ENCODE results near the gene DROSHA. TPM values are rescaled to one million over a fixed set of nuclear protein-coding genes. Genes with fewer than 3 reads are reported as not detected.

The DROSHA gene
- total and polyA plus RNA-seq, 2 of the 8 experiments (the other 6 are each of a cell fraction or from before 2014, with no cell fraction given) = 65.9 to 122 TPM

DNA sequence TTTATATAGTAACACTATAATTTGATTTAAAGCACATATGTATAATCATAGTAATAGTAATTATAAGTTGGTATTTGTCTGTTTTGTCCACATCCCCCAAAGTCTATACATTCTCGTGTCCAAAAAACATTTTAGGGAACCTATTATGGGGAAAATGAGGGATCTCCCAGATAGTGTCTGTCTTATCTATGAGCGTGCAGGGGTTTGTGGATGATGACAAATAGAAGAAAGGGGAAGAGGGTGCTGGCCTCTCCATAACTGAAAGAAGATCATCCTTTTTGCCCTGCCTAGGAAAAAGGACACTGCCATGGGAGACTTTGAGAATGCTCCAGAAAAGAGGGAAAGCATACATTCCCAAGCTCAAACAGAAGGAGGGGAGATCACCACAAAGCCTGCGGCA is 45.5 kb upstream of the DROSHA start:
- Histone ChIP-seq H3K36me3 (ENCODE audit: control insufficient read depth in 2 of 4, insufficient read depth in 4 of 4, low read length in 3 of 4) (no peaks in the 10 kb centered on the region), H3K4me3 (ENCODE audit: extremely low read depth in 1 of 4, insufficient read depth in 2 of 4, low read depth in 3 of 4, low read length in 4 of 4) (no peak overlapping the region), H2AFZ (ENCODE audit: low read length) (no peak overlapping the region), H3K27me3 (replicated peaks in 1 of 4; ENCODE audit: control insufficient read depth in 3 of 4, extremely low read depth in 1 of 4, insufficient read depth in 3 of 4, low read length in 3 of 4) (peaks cover 0 to 1% (median 0%) of the 10 kb centered on the region in 4 experiments; a peak in 1 of 7 replicates), H4K5ac (ENCODE audit: insufficient read length, low read depth, low read length) (no peak overlapping the region), H3K23ac (ENCODE audit: insufficient read length) (no peak overlapping the region), H2BK20ac (ENCODE audit: low read length) (no peak overlapping the region), H3K79me1 (ENCODE audit: low read depth, low read length) (no peaks in the 10 kb centered on the region), H2BK120ac (replicated peaks; ENCODE audit: low read depth, low read length) (no peak overlapping the region), H3K23me2 (ENCODE audit: low read depth, low read length) (no peaks in the 10 kb centered on the region), H4K91ac (replicated peaks; ENCODE audit: insufficient read length, low read length) (no peak overlapping the region), H3K4ac (replicated peaks; ENCODE audit: insufficient read length, low read depth, low read length) (no peak overlapping the region), H3K27ac (ENCODE audit: low read depth, low read length) (no peak overlapping the region), H4K8ac (ENCODE audit: extremely low read depth, insufficient read depth, low read length) (no peak overlapping the region), H4K20me1 (replicated peaks in 1 of 2; ENCODE audit: control insufficient read depth in 1 of 2, insufficient read depth in 2 of 2, low read length in 2 of 2) (no peaks in the 10 kb centered on the region), H2BK12ac (ENCODE audit: low read depth, low read length) (no peak overlapping the region), H3K18ac (ENCODE audit: extremely low read depth, low read length) (no peak overlapping the region), H3K9ac (replicated peaks in 1 of 4; ENCODE audit: extremely low read depth in 1 of 4, low read depth in 3 of 4, low read length in 3 of 4) (no peak overlapping the region), H2BK5ac (ENCODE audit: low read depth, low read length) (no peak overlapping the region), H3K14ac (ENCODE audit: insufficient read length) (no peak overlapping the region), H3K79me2 (ENCODE audit: control insufficient read depth in 1 of 2, insufficient read depth in 2 of 2, low read length in 2 of 2) (no peaks in the 10 kb centered on the region), H3K9me3 (ENCODE audit: insufficient read depth in 2 of 2, low read depth in 1 of 2, low read length in 1 of 2) (no peaks in the 10 kb centered on the region), H3K56ac (replicated peaks; ENCODE audit: insufficient read length, low read depth, low read length) (no peak overlapping the region), H2BK15ac (ENCODE audit: low read length) (no peak overlapping the region), H3K4me2 (ENCODE audit: insufficient read depth in 1 of 2, low read depth in 2 of 2, low read length in 2 of 2) (no peak overlapping the region), H3K4me1 (replicated peaks in 1 of 4; ENCODE audit: control insufficient read depth in 3 of 4, insufficient read depth in 4 of 4, low read length in 3 of 4) (no peaks in the 10 kb centered on the region; a peak in 1 of 7 replicates), H2AK5ac (ENCODE audit: low read depth, low read length) (no peak overlapping the region)
- no peak for FAIRE-seq
- no peak for DNase-seq (ENCODE audit: low read depth in 1 of 2, low spot score in 2 of 2)
- TF ChIP-seq CBX8 (IDR thresholded peaks at IDR 0.05; ENCODE audit: borderline replicate concordance, low read depth, low read length) (no peak), SIRT6 (IDR thresholded peaks at IDR 0.05; ENCODE audit: low read length) (no peak), KDM5A (IDR thresholded peaks at IDR 0.05; ENCODE audit: low read length) (no peak), ASH2L (IDR thresholded peaks at IDR 0.05; ENCODE audit: low read length) (no peak)
- WGBS, 2 experiments (ENCODE audit: extremely low coverage in 1 of 2, insufficient coverage in 1 of 2, insufficient read length in 1 of 2, insufficient replicate concordance in 2 of 2, low coverage in 1 of 2, low lambda C conversion rate in 2 of 2, missing lambda C conversion rate in 1 of 2) = 88% methylated on average over 3 of the region's 3 CpGs; no CpG with 5 or more reads in 1 of the 2 experiments
- ChIA-PET CTCF (ENCODE audit: partially characterized antibody) (no interaction called here), POLR2A (ENCODE audit: partially characterized antibody) (no interaction called here)

Data from H1 (cell line).